ENCODE data around the gene RAB44. TPM values are rescaled to one million over a fixed set of nuclear protein-coding genes. Genes with fewer than 3 reads are reported as not detected.

RAB44 gene
- total and polyA plus RNA-seq, 2 of the 13 experiments (the other 11 are each of a cell fraction or from before 2014, with no cell fraction given) = not detected

- intact Hi-C loops (cut with micrococcal nuclease; ENCODE audit: unreplicated experiment) = no loop called here
- Histone ChIP-seq H4K20me1 (ENCODE audit: insufficient read depth, low read length) (no peaks in the 10 kb centered on the region), H3K4me2 (ENCODE audit: low read depth, low read length) (no peak overlapping the region), H3K27ac (ENCODE audit: extremely low read length, insufficient read depth, low read length) (no peak overlapping the region), H3K79me2 (ENCODE audit: insufficient read depth, low read length) (no peaks in the 10 kb centered on the region), H3K4me3 (replicated peaks in 1 of 3; ENCODE audit: insufficient read depth in 1 of 3, low read depth in 2 of 3, low read length in 3 of 3) (no peak overlapping the region), H3K9me3 (ENCODE audit: low read length) (no peaks in the 10 kb centered on the region), H3K9ac (ENCODE audit: insufficient read depth, low read depth, low read length) (no peak overlapping the region), H3K36me3 (replicated peaks in 1 of 2; ENCODE audit: control insufficient read depth in 1 of 2, insufficient read depth in 2 of 2, low read length in 2 of 2) (no peaks in the 10 kb centered on the region), H3K4me1 (ENCODE audit: insufficient read depth, low read length) (peaks cover 76% of the 10 kb centered on the region), H2AFZ (ENCODE audit: low read length) (no peak overlapping the region), H3K27me3 (ENCODE audit: control insufficient read depth in 1 of 2, insufficient read depth in 2 of 2, low read length in 2 of 2) (no peaks in the 10 kb centered on the region)
- ChIA-PET CTCF (ENCODE audit: low intra/inter-chr PET ratio, low total read pairs) (no interaction called here), POLR2A (interaction anchor here (0.6 to 8.1 kb wide), 2 partner anchors 9 to 60 kb away, joined by 3 to 383 read pairs; partner anchors contain the start of gene CDKN1A)
- 98% methylated on average over 7 of the region's 7 CpGs for WGBS (ENCODE audit: low lambda C conversion rate)
- no peak for ATAC-seq
- TF ChIP-seq ZKSCAN8 (CRISPR knock-in tag; IDR thresholded peaks at IDR 0.05; ENCODE audit: borderline replicate concordance) (no peak), HOXD1 (CRISPR knock-in tag; IDR thresholded peaks at IDR 0.05) (0 out of 2 replicates have a peak, but pooled peaks have one; percentile 32)
- DNase-seq (ENCODE audit: low spot score) = no peak
- no peak for FAIRE-seq
- BruUV-seq (replicated peaks) = no TSS peak
- in situ Hi-C loops (cut with HindIII; ENCODE audit: extremely low pct_ligation_motif_present, low pct_unique_long_range_greater_than_20kb) = no loop called here
Measured at GRCh38 chr6:36668591-36668990, 29.0 kb upstream of the RAB44 start.

GRCh38 chr6:36669002-36669401, 28.6 kb upstream of the RAB44 start:
- ATAC-seq = no peak
- CTCF ChIA-PET (ENCODE audit: low intra/inter-chr PET ratio, low total read pairs) = no interaction called here

More at GRCh38 chr6:36669002-36669401, 28.6 kb upstream of the RAB44 start:
- Histone ChIP-seq H3K4me1 (ENCODE audit: insufficient read depth, low read length) (peaks cover 73% of the 10 kb centered on the region), H4K20me1 (ENCODE audit: insufficient read depth, low read length) (no peaks in the 10 kb centered on the region), H3K4me3 (replicated peaks in 1 of 3; ENCODE audit: insufficient read depth in 1 of 3, low read depth in 2 of 3, low read length in 3 of 3) (no peak overlapping the region), H3K9ac (ENCODE audit: insufficient read depth, low read depth, low read length) (no peak overlapping the region), H3K27me3 (ENCODE audit: control insufficient read depth in 1 of 2, insufficient read depth in 2 of 2, low read length in 2 of 2) (no peaks in the 10 kb centered on the region), H3K9me3 (ENCODE audit: low read length) (no peaks in the 10 kb centered on the region), H3K4me2 (ENCODE audit: low read depth, low read length) (no peak overlapping the region), H2AFZ (ENCODE audit: low read length) (no peak overlapping the region), H3K79me2 (ENCODE audit: insufficient read depth, low read length) (no peaks in the 10 kb centered on the region), H3K36me3 (replicated peaks in 1 of 2; ENCODE audit: control insufficient read depth in 1 of 2, insufficient read depth in 2 of 2, low read length in 2 of 2) (no peaks in the 10 kb centered on the region), H3K27ac (ENCODE audit: extremely low read length, insufficient read depth, low read length) (no peak overlapping the region)
- 92% methylated on average over 6 of the region's 6 CpGs for WGBS (ENCODE audit: low lambda C conversion rate)
- BruUV-seq (replicated peaks) = no TSS peak
- POLR2A ChIA-PET = interaction anchor here (0.6 to 8.1 kb wide), 2 partner anchors 9 to 61 kb away, joined by 3 to 383 read pairs; partner anchors contain the start of gene CDKN1A
- DNase-seq (ENCODE audit: low spot score) (no peak), FAIRE-seq (no peak)
- in situ Hi-C loops (cut with HindIII; ENCODE audit: extremely low pct_ligation_motif_present, low pct_unique_long_range_greater_than_20kb) (no loop called here), intact Hi-C loops (cut with micrococcal nuclease; ENCODE audit: unreplicated experiment) (no loop called here)
- TF ChIP-seq TEAD3 (CRISPR knock-in tag; optimal IDR thresholded peaks at IDR 0.05; ENCODE audit: borderline replicate concordance) (peak; percentile 4), ZNF180 (CRISPR knock-in tag; IDR thresholded peaks at IDR 0.05; ENCODE audit: borderline replicate concordance, low read depth) (no peak), FOXC1 (CRISPR knock-in tag; IDR thresholded peaks at IDR 0.05; ENCODE audit: borderline replicate concordance) (0 out of 2 replicates have a peak, but pooled peaks have one; percentile 19), ZNF3 (CRISPR knock-in tag; IDR thresholded peaks at IDR 0.05) (no peak), MNT (IDR thresholded peaks at IDR 0.05) (no peak)
- TF ChIP-seq, protein P1, sequence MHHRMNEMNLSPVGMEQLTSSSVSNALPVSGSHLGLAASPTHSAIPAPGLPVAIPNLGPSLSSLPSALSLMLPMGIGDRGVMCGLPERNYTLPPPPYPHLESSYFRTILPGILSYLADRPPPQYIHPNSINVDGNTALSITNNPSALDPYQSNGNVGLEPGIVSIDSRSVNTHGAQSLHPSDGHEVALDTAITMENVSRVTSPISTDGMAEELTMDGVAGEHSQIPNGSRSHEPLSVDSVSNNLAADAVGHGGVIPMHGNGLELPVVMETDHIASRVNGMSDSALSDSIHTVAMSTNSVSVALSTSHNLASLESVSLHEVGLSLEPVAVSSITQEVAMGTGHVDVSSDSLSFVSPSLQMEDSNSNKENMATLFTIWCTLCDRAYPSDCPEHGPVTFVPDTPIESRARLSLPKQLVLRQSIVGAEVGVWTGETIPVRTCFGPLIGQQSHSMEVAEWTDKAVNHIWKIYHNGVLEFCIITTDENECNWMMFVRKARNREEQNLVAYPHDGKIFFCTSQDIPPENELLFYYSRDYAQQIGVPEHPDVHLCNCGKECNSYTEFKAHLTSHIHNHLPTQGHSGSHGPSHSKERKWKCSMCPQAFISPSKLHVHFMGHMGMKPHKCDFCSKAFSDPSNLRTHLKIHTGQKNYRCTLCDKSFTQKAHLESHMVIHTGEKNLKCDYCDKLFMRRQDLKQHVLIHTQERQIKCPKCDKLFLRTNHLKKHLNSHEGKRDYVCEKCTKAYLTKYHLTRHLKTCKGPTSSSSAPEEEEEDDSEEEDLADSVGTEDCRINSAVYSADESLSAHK (CRISPR knock-in tag; IDR thresholded peaks at IDR 0.05; ENCODE audit: borderline replicate concordance) = no peak
